Heart left ventricle (tissue), 16 donors: ENCODE data around the gene HPSE2. TPM values are rescaled to one million over a fixed set of nuclear protein-coding genes. Genes with fewer than 3 reads are reported as not detected.

Experiments
- ATAC-seq, 4 donors: fragments of 200-7000 bp; cut with Tn5 transposase; one replicate each; pipeline ENCODE4 v1.9.1; 2020 to 2022; ENCODE audit warnings: moderate library complexity in 4 of 4, mild to moderate bottlenecking in 3 of 4, moderate number of reproducible peaks in 1 of 4
- DNase-seq, 5 donors: peaks; one replicate each; pipeline ENCODE4 v3.0.0-alpha.2; 2020
- H3K27ac ChIP-seq, 12 donors: fragments of 200-600 bp; sonication (generic) in 4 of 12; one replicate each; pipeline versions ENCODE4 v1.5.0 to v1.8.0; 2016 to 2022; ENCODE audit warnings: mild to moderate bottlenecking in 2 of 12
- H3K27me3 ChIP-seq, 9 donors: fragments of 200-600 bp; sonication (generic) in 2 of 9; one replicate each; pipeline versions ENCODE4 v1.5.1 to v1.8.0; 2016 to 2022; ENCODE audit warnings: mild to moderate bottlenecking in 3 of 9
- H3K36me3 ChIP-seq, 9 donors: fragments of 200-600 bp; sonication (generic) in 2 of 9; one replicate each; pipeline versions ENCODE4 v1.5.0 to v1.8.0; 2018 to 2022; ENCODE audit warnings: mild to moderate bottlenecking in 2 of 9
- H3K4me1 ChIP-seq, 12 donors: fragments of 200-600 bp; sonication (generic) in 4 of 12; one replicate each; pipeline versions ENCODE4 v1.5.0 to v1.8.0; 2016 to 2022; ENCODE audit warnings: mild to moderate bottlenecking in 3 of 12
- H3K4me3 ChIP-seq, 12 donors: fragments of 200-600 bp; sonication (generic) in 4 of 12; one replicate each; pipeline versions ENCODE4 v1.5.0 to v1.8.0; 2017 to 2022; ENCODE audit warnings: mild to moderate bottlenecking in 9 of 12, moderate library complexity in 4 of 12
- H3K9me3 ChIP-seq, 12 donors: fragments of 200-600 bp; sonication (generic) in 4 of 12; one replicate each; pipeline versions ENCODE4 v1.5.0 to v1.8.0; 2016 to 2022; ENCODE audit warnings: mild to moderate bottlenecking in 1 of 12
- CTCF ChIP-seq, 12 donors: fragments of 200-600 bp; sonication (generic) in 4 of 12; IDR thresholded peaks; one replicate each; pipeline versions ENCODE4 v1.5.0 to v1.8.0; 2018 to 2022; ENCODE audit warnings: antibody characterized with exemption in 12 of 12, mild to moderate bottlenecking in 5 of 12
- POLR2A ChIP-seq, 2 donors: fragments of 450-650 bp; IDR thresholded peaks; one replicate each; pipeline ENCODE4 v1.6.1; 2017; ENCODE audit warnings: antibody characterized with exemption in 2 of 2, mild to moderate bottlenecking in 2 of 2, moderate library complexity in 2 of 2
- WGBS, 4 donors: extraction: QIAGEN DNeasy Blood & Tissue Kit in 2 of 4; methylation state at CpG; one replicate each; pipeline versions ENCODE4 v1.1.5 to v1.1.7; 2013 to 2018; 5-methylcytosine and 5-hydroxymethylcytosine counted together
- intact Hi-C, 10 donors: fragments of 100-400 bp; cut with DNase I; formaldehyde crosslinking; loops; one replicate each; pipeline versions ENCODE4 v1.11.1 to v1.14.2; 2022
- polyA plus RNA-seq, 2 donors: library from polyadenylated mRNA; stranded (reverse); fragments of 200-250 nt; gene quantifications; one replicate each; pipeline ENCODE4 v1.2.3, GENCODE V29; 2013
- total RNA-seq, 9 donors: library from RNA; depleted of rRNA in 2 of 9; stranded (reverse); fragments of >200 nt in 2 of 9; fragmentation: NEBNext Ultra II Directional in 3 of 9; extraction: Animal tissue kit (Norgen Biotek cat#: 25700) in 3 of 9; gene quantifications; one replicate each; pipeline versions ENCODE4 v1.1.0 to v1.2.4, GENCODE V29; 2016 to 2023
- donor health status: ischemic (EF 13 %, LVEDD 7.1; RV severe dilation, severe dysfunction).
- donor health status: healthy with polysubstance abuse.
- donor health status: DM: no; HTN: yes; CAD: no.
- donor health status: DM: no; HTN: no; CAD: no.
- donor health status: ischemic (EF 25% LVEDD 6.9; RV normal size, moderate dysfunction).
- donor health status: ischemic (EF 25% LVEDD 5.7; RV mildly dilated, moderate dysfunction).
- donor health status: healthy.
- donor health status: DM: yes; HTN: yes; CAD: no.
- donor health status: ischemic (EF 35%, LVEDD 5.7; RV mildly dilated, moderate dysfunction).
- donor health status: nonischemic (EF 11% LVEDD 7.7; RV severe dilation, severe dysfunction).
- donor health status: DM: yes; HTN: yes; CAD: no.
- donor health status: PGD.
- donor health status: ischemic (EF 29% LVEDD 5.4; RV normal size, mild dysfunction).
- donor health status: nonischemic (EF 23%, LVEDD 6.1; RV moderate dilation, normal function).

Gene HPSE2
- total and polyA plus RNA-seq, 11 donors: 0.06 to 0.18 (median 0.12) TPM; not detected in 3

- H3K27ac ChIP-seq: peak overlapping the region in 1 of 12 donors; percentile 63
- no peak overlapping the region for H3K4me3 ChIP-seq
- H3K4me1 ChIP-seq: peaks cover 0 to 7% (median 0%) of the 10 kb centered on the region in 12 donors
- no peaks in the 10 kb centered on the region for H3K36me3 ChIP-seq
- TF ChIP-seq POLR2A (IDR thresholded peaks at IDR 0.05): no peak
- TF ChIP-seq CTCF (IDR thresholded peaks at IDR 0.05): no peak
- peak in 2 of 4 donors; percentile 32 to 45 for ATAC-seq
- 49 to 60% (median 57%) methylated on average over 5 of the region's 5 CpGs for WGBS, 4 donors
- DNase-seq: peak; percentile 34 to 73 (median 57)
- no peaks in the 10 kb centered on the region for H3K9me3 ChIP-seq
- peaks cover 0 to 10% (median 0%) of the 10 kb centered on the region in 9 donors for H3K27me3 ChIP-seq
- intact Hi-C loops: no loop called here
Observed at GRCh38 chr10:98610836-98611235, 624.8 kb downstream of the HPSE2 start.

GRCh38 chr10:98610301-98610700 is 625.4 kb downstream of the HPSE2 start:
- H3K27ac ChIP-seq: no peak overlapping the region
- peaks cover 0 to 10% (median 0%) of the 10 kb centered on the region in 9 donors for H3K27me3 ChIP-seq
- intact Hi-C loops: no loop called here
- no peak for ATAC-seq
- H3K9me3 ChIP-seq: no peaks in the 10 kb centered on the region
- H3K4me3 ChIP-seq: no peak overlapping the region
- no peak for DNase-seq
- TF ChIP-seq CTCF (IDR thresholded peaks at IDR 0.05) (no peak), POLR2A (IDR thresholded peaks at IDR 0.05) (no peak)
- H3K4me1 ChIP-seq: peaks cover 0 to 7% (median 0%) of the 10 kb centered on the region in 12 donors
- WGBS, 4 donors: 60 to 87% (median 81%) methylated on average over 1 of the region's 1 CpG
- H3K36me3 ChIP-seq: no peaks in the 10 kb centered on the region

GRCh38 chr10:98609265-98609664 is 626.4 kb downstream of the HPSE2 start:
- peaks cover 0 to 7% (median 0%) of the 10 kb centered on the region in 12 donors for H3K4me1 ChIP-seq
- H3K27ac ChIP-seq: peak overlapping the region in 1 of 12 donors; percentile 53
- WGBS, 4 donors: 94 to 97% (median 94%) methylated on average over 2 of the region's 2 CpGs
- H3K36me3 ChIP-seq: no peaks in the 10 kb centered on the region
- TF ChIP-seq POLR2A (IDR thresholded peaks at IDR 0.05) (no peak), CTCF (IDR thresholded peaks at IDR 0.05) (no peak)
- intact Hi-C loops: no loop called here
- no peaks in the 10 kb centered on the region for H3K9me3 ChIP-seq
- DNase-seq: no peak
- peaks cover 0 to 15% (median 0%) of the 10 kb centered on the region in 9 donors for H3K27me3 ChIP-seq
- no peak overlapping the region for H3K4me3 ChIP-seq
- ATAC-seq: no peak

GRCh38 chr10:98608411-98608810 is 627.2 kb downstream of the HPSE2 start:
- Histone ChIP-seq H3K4me3 (no peak overlapping the region), H3K36me3 (no peaks in the 10 kb centered on the region), H3K27me3 (peaks cover 0 to 15% (median 0%) of the 10 kb centered on the region in 9 donors), H3K9me3 (no peaks in the 10 kb centered on the region), H3K4me1 (peaks cover 0 to 7% (median 0%) of the 10 kb centered on the region in 12 donors), H3K27ac (peak overlapping the region in 1 of 12 donors; percentile 53)
- 14 to 26% (median 17%) methylated on average over 5 of the region's 5 CpGs for WGBS, 4 donors
- ATAC-seq (peak in 2 of 4 donors; percentile 56 to 83), DNase-seq (peak in 2 of 5 donors; percentile 27 to 48)
- TF ChIP-seq CTCF (IDR thresholded peaks at IDR 0.05) (no peak), POLR2A (IDR thresholded peaks at IDR 0.05) (no peak)
- intact Hi-C loops: no loop called here
